ENCODE results near the gene FAM241B.

The FAM241B gene

GRCh38 chr10:69655868-69656555 is 26.0 kb downstream of the FAM241B start:
- no peak overlapping the region for H3K9ac ChIP-seq (ENCODE audit: insufficient read length)
- TF ChIP-seq FOXP2 (optimal IDR thresholded peaks at IDR 0.05; ENCODE audit: control extremely low read depth, extremely low read length, insufficient read depth): no peak
- TF ChIP-seq EZH2 (IDR thresholded peaks at IDR 0.05): no peak
- TF ChIP-seq POLR2AphosphoS5 (IDR thresholded peaks at IDR 0.05; ENCODE audit: borderline replicate concordance, low read depth, low read length): no peak
- H3K9me3 ChIP-seq (ENCODE audit: low read depth, low read length): no peaks in the 10 kb centered on the region
- no peaks in the 10 kb centered on the region for H3K36me3 ChIP-seq (ENCODE audit: insufficient read depth, low read length)
- no peak overlapping the region for H3K4me3 ChIP-seq
- H3K27ac ChIP-seq: no peak overlapping the region
- DNase-seq (ENCODE audit: low read depth, low spot score): no peak

DNA sequence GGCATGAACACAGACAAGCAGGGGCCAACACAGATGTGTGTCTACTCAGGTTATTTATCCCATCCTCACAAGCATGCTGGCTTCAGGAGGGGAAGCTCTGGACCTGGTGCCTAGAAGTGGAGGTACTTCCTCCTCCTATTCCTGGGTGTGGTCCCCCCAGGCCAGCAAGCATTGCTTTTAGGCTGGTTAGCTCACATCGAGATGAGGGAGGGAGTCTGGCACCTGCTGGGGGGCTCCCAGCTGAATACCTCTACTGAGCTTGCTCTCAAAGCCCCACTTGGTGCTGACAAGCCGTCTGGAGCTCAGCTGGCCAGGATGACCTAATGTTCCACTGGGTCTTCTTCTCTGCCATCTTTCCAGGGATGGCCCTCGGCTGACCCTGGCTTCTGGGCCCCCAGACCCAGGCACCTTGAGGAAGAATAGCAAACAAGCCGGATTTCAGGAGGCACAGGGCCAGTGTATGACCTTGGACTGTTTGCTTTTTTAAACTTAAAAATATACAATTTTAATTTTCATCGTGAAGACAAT is 26.8 kb downstream of the FAM241B start:
- DNase-seq (ENCODE audit: low read depth, low spot score): no peak
- TF ChIP-seq POLR2AphosphoS5 (IDR thresholded peaks at IDR 0.05; ENCODE audit: borderline replicate concordance, low read depth, low read length) (no peak), FOXP2 (optimal IDR thresholded peaks at IDR 0.05; ENCODE audit: control extremely low read depth, extremely low read length, insufficient read depth) (no peak), EZH2 (IDR thresholded peaks at IDR 0.05) (no peak)
- Histone ChIP-seq H3K27ac (no peak overlapping the region), H3K9me3 (ENCODE audit: low read depth, low read length) (no peaks in the 10 kb centered on the region), H3K9ac (ENCODE audit: insufficient read length) (no peak overlapping the region), H3K36me3 (ENCODE audit: insufficient read depth, low read length) (no peaks in the 10 kb centered on the region), H3K4me3 (no peak overlapping the region)

DNA sequence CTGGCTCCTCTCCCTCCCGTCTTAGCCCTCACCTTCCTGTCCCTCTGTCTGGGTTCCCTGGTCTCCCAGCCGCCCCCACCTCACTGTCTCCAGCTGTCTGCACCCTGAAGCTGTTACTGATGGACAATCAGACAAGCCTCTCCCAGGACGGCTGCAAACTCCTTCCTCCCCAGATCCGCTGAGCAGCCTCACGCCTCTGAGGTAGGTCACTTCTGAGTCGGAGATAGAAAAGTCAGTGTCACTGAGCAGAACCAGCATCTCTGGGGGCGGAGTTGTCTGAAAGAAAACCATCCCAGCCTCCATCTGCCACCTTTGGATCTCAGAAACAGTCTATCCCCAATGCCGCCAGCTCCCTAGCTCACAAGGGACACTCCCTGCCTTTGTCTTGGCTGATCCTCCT is 27.4 kb downstream of the FAM241B start:
- Histone ChIP-seq H3K27ac (no peak overlapping the region), H3K36me3 (ENCODE audit: insufficient read depth, low read length) (no peaks in the 10 kb centered on the region), H3K4me3 (no peak overlapping the region), H3K9ac (ENCODE audit: insufficient read length) (no peak overlapping the region), H3K9me3 (ENCODE audit: low read depth, low read length) (no peaks in the 10 kb centered on the region)
- TF ChIP-seq POLR2AphosphoS5 (IDR thresholded peaks at IDR 0.05; ENCODE audit: borderline replicate concordance, low read depth, low read length): no peak
- no peak for TF ChIP-seq EZH2 (IDR thresholded peaks at IDR 0.05)
- TF ChIP-seq FOXP2 (optimal IDR thresholded peaks at IDR 0.05; ENCODE audit: control extremely low read depth, extremely low read length, insufficient read depth): no peak
- DNase-seq (ENCODE audit: low read depth, low spot score): no peak

- no peak overlapping the region for H3K9ac ChIP-seq (ENCODE audit: insufficient read length)
- H3K9me3 ChIP-seq (ENCODE audit: low read depth, low read length): no peaks in the 10 kb centered on the region
- H3K27ac ChIP-seq: no peak overlapping the region
- no peak for DNase-seq (ENCODE audit: low read depth, low spot score)
- H3K36me3 ChIP-seq (ENCODE audit: insufficient read depth, low read length): no peaks in the 10 kb centered on the region
- H3K4me3 ChIP-seq: no peak overlapping the region
- no peak for TF ChIP-seq POLR2AphosphoS5 (IDR thresholded peaks at IDR 0.05; ENCODE audit: borderline replicate concordance, low read depth, low read length)
- no peak for TF ChIP-seq EZH2 (IDR thresholded peaks at IDR 0.05)
- no peak for TF ChIP-seq FOXP2 (optimal IDR thresholded peaks at IDR 0.05; ENCODE audit: control extremely low read depth, extremely low read length, insufficient read depth)
Measured at GRCh38 chr10:69657866-69658265, 27.8 kb downstream of the FAM241B start.

DNA sequence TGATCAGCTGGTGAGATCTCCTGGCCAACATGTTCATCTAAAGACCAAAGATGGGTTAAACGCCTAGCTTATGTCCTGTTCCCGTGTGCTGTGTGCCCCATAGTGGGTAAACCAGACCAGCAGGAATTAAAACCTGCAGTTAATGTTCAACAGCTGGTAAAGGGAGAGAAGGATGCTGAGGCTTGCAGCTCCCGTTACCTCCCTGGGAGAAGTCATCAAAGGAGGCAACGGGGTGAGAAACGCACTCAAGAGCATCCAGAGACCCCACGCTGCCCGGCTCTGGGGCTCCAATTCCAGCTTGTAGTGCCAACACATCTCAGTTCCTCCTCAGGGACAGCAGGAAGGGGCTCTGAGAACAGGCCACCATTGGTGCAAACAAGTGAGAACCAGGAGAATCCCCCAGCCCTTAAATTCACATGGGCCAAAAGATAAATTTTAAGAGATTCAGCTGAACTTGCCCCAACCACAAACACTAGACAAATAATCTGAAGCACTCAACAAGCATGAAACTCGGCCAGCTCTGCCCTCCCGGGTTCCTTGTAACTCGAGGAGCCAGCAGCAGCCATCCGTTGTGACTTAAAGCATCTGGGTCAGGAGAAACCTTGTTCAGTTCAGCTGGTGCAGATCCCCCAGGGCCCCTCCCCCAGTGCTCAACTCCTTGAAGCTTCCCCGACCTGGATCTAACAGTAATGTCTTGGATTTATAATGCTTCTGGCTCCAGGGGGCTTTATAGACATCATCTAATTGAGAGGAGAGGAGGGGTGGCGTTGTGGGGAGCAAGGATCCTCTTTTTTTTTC is 29.4 kb downstream of the FAM241B start:
- H3K9me3 ChIP-seq (ENCODE audit: low read depth, low read length): no peaks in the 10 kb centered on the region
- TF ChIP-seq POLR2AphosphoS5 (IDR thresholded peaks at IDR 0.05; ENCODE audit: borderline replicate concordance, low read depth, low read length): no peak
- TF ChIP-seq FOXP2 (optimal IDR thresholded peaks at IDR 0.05; ENCODE audit: control extremely low read depth, extremely low read length, insufficient read depth): no peak
- TF ChIP-seq EZH2 (IDR thresholded peaks at IDR 0.05): no peak
- no peak overlapping the region for H3K9ac ChIP-seq (ENCODE audit: insufficient read length)
- no peak for DNase-seq (ENCODE audit: low read depth, low spot score)
- no peak overlapping the region for H3K4me3 ChIP-seq
- H3K27ac ChIP-seq: no peak overlapping the region
- no peaks in the 10 kb centered on the region for H3K36me3 ChIP-seq (ENCODE audit: insufficient read depth, low read length)

DNA sequence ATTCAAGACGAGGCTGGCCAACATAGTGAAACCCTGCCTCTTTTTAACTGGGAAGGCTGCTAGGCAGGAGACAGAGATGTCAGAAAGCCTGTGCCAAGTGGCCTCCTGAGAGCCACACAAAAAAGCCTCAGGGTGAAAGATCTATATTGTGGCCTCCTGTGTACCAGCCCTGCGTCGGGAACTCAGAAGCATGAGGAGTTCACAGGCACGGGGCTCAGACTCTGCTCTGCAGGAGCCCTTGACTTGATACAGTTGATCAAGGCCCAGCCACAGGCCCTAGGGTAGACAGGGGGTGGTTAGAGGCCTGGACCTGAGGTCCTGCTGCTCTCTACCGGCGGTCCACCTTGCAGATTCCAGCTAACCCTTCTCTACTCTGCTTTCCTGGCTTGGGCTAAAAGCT is 30.2 kb downstream of the FAM241B start:
- no peak overlapping the region for H3K4me3 ChIP-seq
- no peak for DNase-seq (ENCODE audit: low read depth, low spot score)
- H3K36me3 ChIP-seq (ENCODE audit: insufficient read depth, low read length): no peaks in the 10 kb centered on the region
- H3K9me3 ChIP-seq (ENCODE audit: low read depth, low read length): no peaks in the 10 kb centered on the region
- TF ChIP-seq FOXP2 (optimal IDR thresholded peaks at IDR 0.05; ENCODE audit: control extremely low read depth, extremely low read length, insufficient read depth) (no peak), POLR2AphosphoS5 (IDR thresholded peaks at IDR 0.05; ENCODE audit: borderline replicate concordance, low read depth, low read length) (no peak), EZH2 (IDR thresholded peaks at IDR 0.05) (no peak)
- no peak overlapping the region for H3K9ac ChIP-seq (ENCODE audit: insufficient read length)
- H3K27ac ChIP-seq: no peak overlapping the region

GRCh38 chr10:69661414-69662172 is 31.5 kb downstream of the FAM241B start:
- Histone ChIP-seq H3K36me3 (ENCODE audit: insufficient read depth, low read length) (no peaks in the 10 kb centered on the region), H3K27ac (no peak overlapping the region), H3K9me3 (ENCODE audit: low read depth, low read length) (no peaks in the 10 kb centered on the region), H3K9ac (ENCODE audit: insufficient read length) (no peak overlapping the region), H3K4me3 (no peak overlapping the region)
- DNase-seq (ENCODE audit: low read depth, low spot score): no peak
- TF ChIP-seq POLR2AphosphoS5 (IDR thresholded peaks at IDR 0.05; ENCODE audit: borderline replicate concordance, low read depth, low read length) (no peak), FOXP2 (optimal IDR thresholded peaks at IDR 0.05; ENCODE audit: control extremely low read depth, extremely low read length, insufficient read depth) (no peak), EZH2 (IDR thresholded peaks at IDR 0.05) (no peak)

All from SK-N-MC (cell line).